Sigmoid colon (tissue), 7 donors: Measurements from ENCODE around the gene MPPED1. TPM values are rescaled to one million over a fixed set of nuclear protein-coding genes. Genes with fewer than 3 reads are reported as not detected.

Source experiments
- DNase-seq: peaks from one replicate; pipeline ENCODE4 v3.0.0-alpha.2; 2019
- H3K27ac ChIP-seq, 4 donors: fragments of 200-600 bp; sonication (generic); one replicate each; pipeline ENCODE4 v1.5.1; 2016 to 2019; ENCODE audit warnings: mild to moderate bottlenecking in 1 of 4
- H3K27me3 ChIP-seq, 3 donors: fragments of 200-600 bp; sonication (generic); one replicate each; pipeline ENCODE4 v1.5.1; 2019; ENCODE audit warnings: mild to moderate bottlenecking in 1 of 3
- H3K36me3 ChIP-seq, 4 donors: fragments of 200-600 bp; sonication (generic); one replicate each; pipeline ENCODE4 v1.5.1; 2016 to 2019
- H3K4me1 ChIP-seq, 4 donors: fragments of 200-600 bp; sonication (generic); one replicate each; pipeline ENCODE4 v1.5.1; 2017 to 2019
- H3K4me3 ChIP-seq, 4 donors: fragments of 200-600 bp; sonication (generic); one replicate each; pipeline ENCODE4 v1.5.1; 2017 to 2019; ENCODE audit warnings: mild to moderate bottlenecking in 2 of 4, moderate library complexity in 1 of 4
- H3K9me3 ChIP-seq, 4 donors: fragments of 200-600 bp in 3 of 4; sonication (generic) in 3 of 4; one replicate each; pipeline versions ENCODE4 v1.5.1 to v1.6.1; 2013 to 2019
- EP300 ChIP-seq, 4 donors: sonication (generic); formaldehyde crosslinking; IDR thresholded peaks; one replicate each; pipeline ENCODE4 v1.6.1; 2017; ENCODE audit warnings: antibody characterized with exemption in 4 of 4
- POLR2A ChIP-seq, 2 donors: fragments of 450-650 bp; IDR thresholded peaks; one replicate each; pipeline ENCODE4 v1.6.1; 2016; ENCODE audit warnings: antibody characterized with exemption in 2 of 2, mild to moderate bottlenecking in 2 of 2, moderate library complexity in 2 of 2
- POLR2AphosphoS5 ChIP-seq, 4 donors: sonication (generic); formaldehyde crosslinking; IDR thresholded peaks; one replicate each; pipeline ENCODE4 v1.6.1; 2017; ENCODE audit warnings: antibody characterized with exemption in 4 of 4
- WGBS, 2 donors: extraction: QIAGEN DNeasy Blood & Tissue Kit; methylation state at CpG; one replicate each; pipeline ENCODE4 v1.1.7; 2013; 5-methylcytosine and 5-hydroxymethylcytosine counted together
- intact Hi-C: fragments of 100-400 bp; cut with DNase I; formaldehyde crosslinking; loops from one replicate; pipeline ENCODE4 v1.15.1; 2023
- polyA plus RNA-seq, 3 donors: library from polyadenylated mRNA; stranded (reverse); fragments of 200-250 nt; gene quantifications; one replicate each; pipeline ENCODE4 v1.2.3, GENCODE V29; 2013
- total RNA-seq, 4 donors: library from RNA; depleted of rRNA; stranded (reverse); fragments of >200 nt; gene quantifications; one replicate each; pipeline ENCODE4 v1.1.0, GENCODE V29; 2016
- TF ChIP-seq, protein P1 (sequence below), 4 experiments: fragments of 450-650 bp in 3 of 4; fragments of 200-600 bp in 1 of 4; IDR thresholded peaks; one replicate each; pipeline ENCODE4 v1.5.1; 2016 to 2019; ENCODE audit warnings: antibody characterized with exemption in 4 of 4, mild to moderate bottlenecking in 3 of 4, moderate library complexity in 2 of 4
- donor health status: healthy with polysubstance abuse.
- donor health status: Bipolar disorder and iron deficiency.
- donor health status: healthy.

MPPED1 gene
- total and polyA plus RNA-seq, 7 donors: not detected

- Histone ChIP-seq H3K27me3 (peaks cover 0 to 27% (median 0%) of the 10 kb centered on the region in 3 donors), H3K27ac (no peak overlapping the region), H3K9me3 (no peaks in the 10 kb centered on the region), H3K4me1 (no peaks in the 10 kb centered on the region), H3K4me3 (no peak overlapping the region), H3K36me3 (no peaks in the 10 kb centered on the region)
- intact Hi-C loops: no loop called here
- TF ChIP-seq POLR2A (IDR thresholded peaks at IDR 0.05): no peak
- no peak for TF ChIP-seq POLR2AphosphoS5 (IDR thresholded peaks at IDR 0.05)
- no peak for TF ChIP-seq EP300 (IDR thresholded peaks at IDR 0.05)
- TF ChIP-seq, protein P1, sequence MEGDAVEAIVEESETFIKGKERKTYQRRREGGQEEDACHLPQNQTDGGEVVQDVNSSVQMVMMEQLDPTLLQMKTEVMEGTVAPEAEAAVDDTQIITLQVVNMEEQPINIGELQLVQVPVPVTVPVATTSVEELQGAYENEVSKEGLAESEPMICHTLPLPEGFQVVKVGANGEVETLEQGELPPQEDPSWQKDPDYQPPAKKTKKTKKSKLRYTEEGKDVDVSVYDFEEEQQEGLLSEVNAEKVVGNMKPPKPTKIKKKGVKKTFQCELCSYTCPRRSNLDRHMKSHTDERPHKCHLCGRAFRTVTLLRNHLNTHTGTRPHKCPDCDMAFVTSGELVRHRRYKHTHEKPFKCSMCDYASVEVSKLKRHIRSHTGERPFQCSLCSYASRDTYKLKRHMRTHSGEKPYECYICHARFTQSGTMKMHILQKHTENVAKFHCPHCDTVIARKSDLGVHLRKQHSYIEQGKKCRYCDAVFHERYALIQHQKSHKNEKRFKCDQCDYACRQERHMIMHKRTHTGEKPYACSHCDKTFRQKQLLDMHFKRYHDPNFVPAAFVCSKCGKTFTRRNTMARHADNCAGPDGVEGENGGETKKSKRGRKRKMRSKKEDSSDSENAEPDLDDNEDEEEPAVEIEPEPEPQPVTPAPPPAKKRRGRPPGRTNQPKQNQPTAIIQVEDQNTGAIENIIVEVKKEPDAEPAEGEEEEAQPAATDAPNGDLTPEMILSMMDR (IDR thresholded peaks at IDR 0.05): no peak
- WGBS, 2 donors: 62 to 79% methylated on average over 15 of the region's 15 CpGs
- no peak for DNase-seq
These were observed 7.0 kb upstream of the MPPED1 start for GRCh38 chr22:43404673-43405385.

GRCh38 chr22:43406186-43406790, 5.5 kb upstream of the MPPED1 start:
- WGBS, 2 donors: 69 to 78% methylated on average over 12 of the region's 12 CpGs
- TF ChIP-seq POLR2A (IDR thresholded peaks at IDR 0.05) (no peak), POLR2AphosphoS5 (IDR thresholded peaks at IDR 0.05) (no peak), EP300 (IDR thresholded peaks at IDR 0.05) (no peak)
- TF ChIP-seq, protein P1 (IDR thresholded peaks at IDR 0.05): no peak
- H3K27ac ChIP-seq: no peak overlapping the region
- H3K9me3 ChIP-seq: no peaks in the 10 kb centered on the region
- no peak for DNase-seq
- H3K4me1 ChIP-seq: peaks cover 0 to 1% (median 0%) of the 10 kb centered on the region in 4 donors
- no peaks in the 10 kb centered on the region for H3K36me3 ChIP-seq
- no peak overlapping the region for H3K4me3 ChIP-seq
- intact Hi-C loops: no loop called here
- peaks cover 0 to 28% (median 14%) of the 10 kb centered on the region in 3 donors for H3K27me3 ChIP-seq

DNA sequence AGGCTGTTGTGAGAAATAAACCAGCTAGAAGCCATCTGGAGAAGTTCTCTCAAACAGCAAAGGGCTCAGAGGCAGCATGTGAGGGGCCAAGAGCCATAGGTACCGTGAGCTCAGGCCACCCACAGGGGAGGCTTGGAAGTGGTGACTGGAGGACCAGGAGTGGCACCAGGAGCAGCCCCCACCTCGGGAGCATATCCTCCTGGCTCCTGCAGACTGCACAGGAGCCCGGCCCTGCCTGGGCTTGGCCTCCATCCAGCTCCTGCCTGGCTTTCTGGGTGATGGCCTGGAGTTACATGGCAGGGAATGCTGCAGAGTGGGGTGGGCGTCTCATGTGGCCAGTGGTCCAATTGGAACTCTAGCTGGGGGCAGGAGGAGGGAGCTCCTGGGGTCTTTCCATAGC, 4.2 kb upstream of the MPPED1 start:
- Histone ChIP-seq H3K4me3 (no peak overlapping the region), H3K27me3 (peaks cover 3 to 36% (median 21%) of the 10 kb centered on the region in 3 donors), H3K27ac (no peak overlapping the region), H3K9me3 (no peaks in the 10 kb centered on the region), H3K36me3 (no peaks in the 10 kb centered on the region), H3K4me1 (peaks cover 0 to 4% (median 0%) of the 10 kb centered on the region in 4 donors)
- no peak for DNase-seq
- intact Hi-C loops: no loop called here
- 50 to 64% methylated on average over 4 of the region's 4 CpGs for WGBS, 2 donors
- TF ChIP-seq POLR2AphosphoS5 (IDR thresholded peaks at IDR 0.05) (no peak), POLR2A (IDR thresholded peaks at IDR 0.05) (no peak), EP300 (IDR thresholded peaks at IDR 0.05) (no peak)
- TF ChIP-seq, protein P1 (IDR thresholded peaks at IDR 0.05): no peak

- Histone ChIP-seq H3K9me3 (no peaks in the 10 kb centered on the region), H3K36me3 (no peaks in the 10 kb centered on the region), H3K4me1 (peaks cover 0 to 4% (median 0%) of the 10 kb centered on the region in 4 donors), H3K4me3 (no peak overlapping the region), H3K27me3 (peaks cover 7 to 41% (median 26%) of the 10 kb centered on the region in 3 donors), H3K27ac (no peak overlapping the region)
- DNase-seq: no peak
- intact Hi-C loops: no loop called here
- TF ChIP-seq, protein P1 (IDR thresholded peaks at IDR 0.05): no peak
- no peak for TF ChIP-seq POLR2A (IDR thresholded peaks at IDR 0.05)
- TF ChIP-seq POLR2AphosphoS5 (IDR thresholded peaks at IDR 0.05): no peak
- 52 to 80% methylated on average over 2 of the region's 2 CpGs for WGBS, 2 donors
These were observed 3.8 kb upstream of the MPPED1 start for GRCh38 chr22:43408009-43408408.
